ENCODE measurements around the gene OTUB1. TPM values are rescaled to one million over a fixed set of nuclear protein-coding genes. Genes with fewer than 3 reads are reported as not detected.

Gene OTUB1
- total and polyA plus RNA-seq, 9 of the 15 experiments (the other 6 are each of a cell fraction or from before 2014, with no cell fraction given) = 29.5 to 134 (median 66.1) TPM

DNA sequence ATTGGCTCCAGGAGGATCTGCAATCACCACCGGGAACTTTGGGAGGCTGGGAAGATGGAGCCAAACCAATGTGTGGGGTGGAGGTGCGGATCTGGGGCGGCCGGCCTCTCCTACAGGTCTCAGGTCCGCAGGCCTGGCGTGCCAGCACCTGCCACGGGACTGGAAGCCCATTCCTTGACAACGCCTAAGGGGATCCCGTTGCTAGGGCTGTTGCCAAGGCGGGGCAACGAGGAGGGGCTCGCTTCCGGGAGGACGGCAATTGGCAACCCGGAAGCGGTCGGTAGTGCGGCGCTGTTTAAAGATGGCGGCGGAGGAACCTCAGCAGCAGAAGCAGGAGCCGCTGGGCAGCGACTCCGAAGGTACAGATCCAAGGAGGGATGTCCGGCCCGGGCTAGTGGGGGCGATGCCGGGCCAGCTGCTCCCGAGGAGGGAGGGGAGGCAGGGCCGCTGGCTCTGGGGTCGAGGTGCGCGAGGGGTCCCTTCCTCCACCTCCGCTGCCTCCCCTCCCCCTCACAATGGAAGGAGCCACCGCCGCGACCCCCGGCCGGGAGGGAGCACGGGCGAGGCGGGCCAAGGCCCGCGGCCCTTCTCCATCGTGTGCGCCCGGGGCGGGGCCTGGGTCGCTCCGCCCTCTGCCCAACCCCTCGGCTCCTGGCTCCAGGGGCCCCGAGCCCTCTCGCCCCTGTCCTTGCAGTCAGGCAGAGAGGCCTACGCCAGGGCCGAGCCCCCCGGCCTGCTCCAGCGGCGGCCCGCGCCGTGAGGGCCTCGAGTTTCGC, at the start of gene OTUB1 (continued):
- TF ChIP-seq ZBTB40 (IDR thresholded peaks at IDR 0.05) = peak; percentile 94
- TF ChIP-seq ZBTB40 (CRISPR knock-in tag; IDR thresholded peaks at IDR 0.05) = no peak
- no peak for TF ChIP-seq EP300 (IDR thresholded peaks at IDR 0.05; ENCODE audit: low read length)
- TF ChIP-seq NFIX (CRISPR knock-in tag; IDR thresholded peaks at IDR 0.05; ENCODE audit: low read depth) = no peak
- TF ChIP-seq ZC3H8 (IDR thresholded peaks at IDR 0.05) = no peak
- TF ChIP-seq ADNP (tag; IDR thresholded peaks at IDR 0.05) = no peak
- TF ChIP-seq GABPB1 (CRISPR knock-in tag; IDR thresholded peaks at IDR 0.05) = peak; percentile 92
- no peak for TF ChIP-seq ZFPM2 (CRISPR knock-in tag; IDR thresholded peaks at IDR 0.05)
- TF ChIP-seq MAFG (tag; conservative IDR thresholded peaks at IDR 0.05) = no peak
- TF ChIP-seq L3MBTL2 (IDR thresholded peaks at IDR 0.05) = 0 out of 2 replicates have a peak, but pooled peaks have one; percentile 44
- TF ChIP-seq HDAC6 (IDR thresholded peaks at IDR 0.05; ENCODE audit: low read depth, low read length) = no peak
- no peak for TF ChIP-seq ZNF436 (CRISPR knock-in tag; IDR thresholded peaks at IDR 0.05)
- peak; percentile 89 for TF ChIP-seq EP400 (IDR thresholded peaks at IDR 0.05)
- no peak; the same call in 1 of the 2 replicates for TF ChIP-seq SMC3 (conservative IDR thresholded peaks at IDR 0.05; ENCODE audit: insufficient read depth, low read depth, low read length)
- no peak for TF ChIP-seq ZNF41 (CRISPR knock-in tag; conservative IDR thresholded peaks at IDR 0.05)
- TF ChIP-seq ASH1L (IDR thresholded peaks at IDR 0.05; ENCODE audit: borderline replicate concordance, low read depth, partially characterized antibody) = peak; percentile 59
- no peak for TF ChIP-seq ILK (tag; IDR thresholded peaks at IDR 0.05; ENCODE audit: borderline replicate concordance, low read depth)
- no peak for TF ChIP-seq PHF21A (IDR thresholded peaks at IDR 0.05; ENCODE audit: borderline replicate concordance, low read depth)
- TF ChIP-seq NBN (IDR thresholded peaks at IDR 0.05; ENCODE audit: low read depth) = no peak
- no peak for TF ChIP-seq YBX1 (IDR thresholded peaks at IDR 0.05)
- TF ChIP-seq SRSF7 (optimal IDR thresholded peaks at IDR 0.05; ENCODE audit: low read depth, low read length) = peak; percentile 81
- no peak for TF ChIP-seq MYBL2 (IDR thresholded peaks at IDR 0.05; ENCODE audit: low read depth)
- TF ChIP-seq MYBL2 (CRISPR knock-in tag; IDR thresholded peaks at IDR 0.05; ENCODE audit: borderline replicate concordance) = no peak

All from K562 (cell line).